AG08395 (cell line): ENCODE data around the gene ZMAT5.

ENCODE experiments used
- DNase-seq: peaks from one replicate; pipeline ENCODE4 v3.0.0; 2012; ENCODE audit warnings: mixed read lengths, low spot score

The ZMAT5 gene

GRCh38 chr22:29753808-29754657, 12.8 kb downstream of the ZMAT5 start:
- DNase-seq, result no peak

GRCh38 chr22:29751669-29752068, 15.1 kb downstream of the ZMAT5 start:
- DNase-seq, result no peak

DNA sequence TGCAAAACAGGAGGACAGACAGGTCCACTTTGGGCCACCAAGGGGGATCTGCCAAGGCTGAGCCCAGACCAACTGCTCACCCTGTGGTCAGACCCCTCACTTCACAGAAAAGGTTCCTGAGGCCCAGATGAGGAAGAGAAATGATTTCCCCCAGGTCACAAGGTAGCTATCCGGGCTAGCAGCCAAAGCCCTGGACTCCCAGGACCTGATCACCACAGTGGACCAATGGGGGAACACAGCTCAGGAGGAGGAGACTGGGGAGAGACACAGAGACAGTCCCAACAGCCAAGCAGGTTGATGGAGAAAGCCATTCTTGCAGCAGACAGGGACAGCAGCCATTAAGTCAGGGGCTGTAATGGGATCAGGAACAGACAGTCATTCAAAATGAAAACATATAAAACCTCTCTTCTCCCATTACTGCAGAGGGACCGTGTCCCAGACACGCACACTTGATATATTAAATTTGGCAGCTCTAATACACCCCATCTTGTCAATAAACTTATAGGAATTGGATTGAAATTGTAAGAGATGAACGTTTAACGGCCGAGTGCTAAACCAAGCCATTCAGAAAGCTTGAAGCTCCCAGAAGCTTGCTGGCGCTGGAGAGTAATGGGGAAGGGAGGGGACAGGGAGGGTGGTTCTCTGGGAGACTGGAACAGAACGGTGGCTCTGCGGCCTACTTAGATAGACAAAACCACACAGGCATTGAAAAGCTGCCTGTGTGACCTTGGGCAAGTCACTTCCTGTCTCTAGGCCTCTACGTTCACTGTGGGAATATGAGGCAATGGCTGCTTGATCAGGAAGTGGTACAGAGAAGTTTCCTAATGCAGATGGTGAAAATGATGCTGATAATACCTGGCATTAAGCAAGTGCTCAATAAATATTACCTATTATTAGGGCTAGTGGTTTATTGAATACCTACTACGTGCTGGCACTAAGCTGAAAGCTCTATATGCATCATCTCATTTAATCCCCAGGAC, 16.0 kb downstream of the ZMAT5 start:
- no peak for DNase-seq

- DNase-seq, result no peak
Measured at GRCh38 chr22:29750029-29750428, 16.8 kb downstream of the ZMAT5 start.

DNA sequence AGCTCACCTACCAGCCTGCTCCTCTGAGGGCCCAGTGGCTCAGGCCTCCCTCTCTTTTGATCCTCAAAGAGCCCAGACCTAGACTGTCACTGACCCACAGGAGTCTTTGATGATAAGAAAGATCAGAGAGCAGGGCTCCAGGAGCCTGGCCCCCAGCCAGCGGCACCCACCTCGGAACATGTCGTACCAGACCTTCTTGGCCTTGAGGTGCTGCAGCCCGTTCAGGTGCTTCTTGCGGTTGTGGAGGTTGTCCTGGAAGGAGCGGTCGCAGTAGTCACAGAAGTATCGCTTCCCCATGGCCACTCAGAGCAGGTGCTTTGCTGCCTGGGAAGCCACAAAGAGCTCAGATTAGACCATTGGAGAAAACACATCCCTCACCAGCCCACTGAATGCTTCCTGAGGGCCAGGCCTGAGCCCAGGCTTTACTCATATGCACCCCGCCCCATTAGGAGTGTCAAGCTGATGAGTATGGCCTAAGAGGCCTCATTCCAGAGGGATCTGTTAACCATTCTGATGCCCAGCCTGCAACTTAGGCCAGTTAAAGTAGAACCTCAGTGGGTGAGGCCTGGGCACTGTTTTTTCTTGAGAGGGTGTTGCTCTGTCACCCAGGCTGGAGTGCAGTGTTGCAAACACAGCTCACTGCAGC, 18.4 kb downstream of the ZMAT5 start:
- no peak for DNase-seq

DNA sequence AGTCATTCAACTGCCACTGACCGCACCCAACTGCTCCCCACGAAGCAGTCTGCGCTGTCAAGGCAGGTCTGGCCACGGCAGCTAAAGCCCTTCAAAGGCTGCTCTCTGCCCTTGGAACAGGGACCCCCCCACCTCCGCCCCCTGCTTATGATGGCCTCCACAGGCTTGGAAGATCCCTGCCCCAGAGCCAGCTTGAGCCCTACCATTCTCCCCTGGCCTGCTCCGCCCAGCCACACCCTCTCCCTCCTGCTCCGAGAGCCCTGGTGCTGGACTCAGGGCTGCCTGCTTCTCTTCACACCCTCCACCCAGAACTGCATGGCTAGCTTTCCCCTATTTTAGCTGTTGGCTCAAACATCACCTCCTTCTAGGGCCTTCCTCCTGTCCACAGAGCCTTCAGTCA, 19.0 kb downstream of the ZMAT5 start:
- no peak for DNase-seq

DNA sequence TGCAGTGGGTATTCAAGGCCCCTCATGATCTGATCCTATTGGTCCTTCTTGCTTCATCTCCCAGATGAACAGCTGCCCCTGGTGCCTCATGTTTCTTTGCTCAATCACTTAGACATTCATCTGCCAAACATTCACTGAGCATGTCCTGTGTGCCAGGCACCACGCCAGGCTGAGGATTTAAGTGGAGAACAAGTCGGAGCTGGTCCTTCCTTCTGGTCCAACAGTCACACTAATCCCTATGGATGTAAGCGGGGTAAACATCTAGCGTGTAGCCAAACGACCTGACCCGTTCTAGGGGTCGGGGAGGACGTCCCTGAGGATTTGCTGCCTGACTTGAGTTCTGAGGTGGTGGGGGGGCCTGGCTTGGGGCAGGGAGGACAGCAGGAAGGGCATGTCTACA, 21.9 kb downstream of the ZMAT5 start:
- peak; percentile 56 for DNase-seq

GRCh38 chr22:29742326-29742725, 24.5 kb downstream of the ZMAT5 start:
- DNase-seq, result no peak

DNA sequence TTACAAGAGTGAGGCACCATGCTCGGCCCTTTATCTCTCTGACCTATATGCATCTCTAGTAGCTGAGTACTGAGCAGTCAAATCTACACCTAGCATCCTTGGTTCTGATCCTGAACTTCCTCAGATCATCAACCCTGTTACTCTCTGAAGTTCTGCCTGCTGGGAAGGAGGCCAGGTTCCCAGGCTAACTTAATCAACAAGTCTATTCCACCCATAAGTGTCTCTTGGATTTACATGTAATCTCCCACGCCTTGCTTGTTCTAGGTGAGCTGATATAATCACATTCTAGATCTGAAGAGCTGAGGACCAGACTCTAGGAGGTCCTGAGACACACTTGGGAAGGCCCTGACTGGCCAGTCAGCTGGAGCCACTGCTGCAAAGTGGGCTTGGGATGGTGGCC, 24.9 kb downstream of the ZMAT5 start:
- no peak for DNase-seq

DNA sequence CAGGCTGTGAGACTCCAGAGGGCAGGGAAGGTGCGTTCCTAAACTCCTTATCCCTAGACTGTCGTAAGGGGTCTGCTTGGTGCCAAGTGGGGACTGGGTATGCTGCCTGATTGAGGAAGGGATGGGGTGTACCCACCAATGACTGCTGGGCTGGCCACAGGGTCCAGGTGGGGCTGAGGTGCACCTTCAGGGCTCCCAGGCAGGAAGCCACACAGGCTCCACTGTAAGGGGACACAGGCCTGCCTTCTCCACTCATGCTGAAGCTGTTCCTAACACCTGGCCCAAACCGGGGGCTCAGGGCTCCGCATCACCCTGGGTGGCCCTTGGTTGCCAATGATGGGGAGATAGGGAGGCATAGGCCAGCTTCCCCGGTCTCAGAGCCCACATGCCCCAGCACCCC, 26.6 kb downstream of the ZMAT5 start:
- no peak for DNase-seq

DNA sequence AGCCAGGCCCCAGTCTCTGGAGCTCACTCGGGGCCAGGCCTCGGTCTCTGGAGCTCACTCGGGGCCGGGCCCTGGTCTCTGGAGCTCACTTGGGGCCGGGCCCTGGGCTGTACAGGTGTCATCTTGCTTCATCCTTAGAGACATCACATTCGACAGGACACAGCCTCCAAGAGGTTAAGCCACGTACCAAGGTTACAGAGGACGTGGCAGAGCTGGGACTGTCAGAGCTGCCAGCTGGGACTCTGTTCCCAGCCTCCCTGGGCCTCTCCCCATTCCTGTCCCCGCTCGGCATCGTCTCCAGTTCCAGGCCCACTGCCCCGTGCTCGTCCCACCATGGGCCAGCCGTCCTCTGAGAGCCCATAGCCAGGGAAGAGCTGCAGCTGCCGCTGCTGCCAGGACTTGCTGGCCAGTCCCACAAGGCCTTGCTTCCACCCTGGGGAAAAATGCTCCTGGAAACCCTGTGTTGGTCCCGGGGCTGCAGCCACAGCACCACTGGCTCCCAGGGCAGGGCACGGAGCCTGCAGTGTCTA, 27.4 kb downstream of the ZMAT5 start:
- DNase-seq, result no peak

GRCh38 chr22:29738118-29738815, 28.5 kb downstream of the ZMAT5 start:
- DNase-seq, result no peak

GRCh38 chr22:29737251-29738117, 29.3 kb downstream of the ZMAT5 start:
- DNase-seq, result no peak

- no peak for DNase-seq
Measured at GRCh38 chr22:29735416-29735815, 31.4 kb downstream of the ZMAT5 start.

DNA sequence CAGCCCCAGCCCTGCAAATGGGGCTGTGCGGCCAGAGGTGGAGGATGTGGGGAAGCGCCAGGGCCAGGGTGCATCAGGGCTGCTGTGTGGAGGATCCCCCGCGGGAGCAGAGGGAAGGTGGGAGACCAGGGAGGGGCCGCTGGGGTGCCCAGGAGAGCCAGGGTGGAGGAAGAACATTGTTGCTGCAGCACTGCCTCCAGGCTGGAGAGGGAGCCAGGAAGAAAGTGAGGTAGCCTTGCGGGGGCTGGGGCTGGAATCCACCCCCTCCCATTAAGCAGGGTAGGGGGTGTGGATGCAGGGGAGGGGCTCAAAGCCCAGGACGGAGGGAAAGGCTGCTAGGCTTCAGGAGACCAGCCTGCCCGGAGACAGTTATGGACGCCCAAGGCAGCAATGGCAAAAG, 32.0 kb downstream of the ZMAT5 start:
- DNase-seq, result no peak

DNA sequence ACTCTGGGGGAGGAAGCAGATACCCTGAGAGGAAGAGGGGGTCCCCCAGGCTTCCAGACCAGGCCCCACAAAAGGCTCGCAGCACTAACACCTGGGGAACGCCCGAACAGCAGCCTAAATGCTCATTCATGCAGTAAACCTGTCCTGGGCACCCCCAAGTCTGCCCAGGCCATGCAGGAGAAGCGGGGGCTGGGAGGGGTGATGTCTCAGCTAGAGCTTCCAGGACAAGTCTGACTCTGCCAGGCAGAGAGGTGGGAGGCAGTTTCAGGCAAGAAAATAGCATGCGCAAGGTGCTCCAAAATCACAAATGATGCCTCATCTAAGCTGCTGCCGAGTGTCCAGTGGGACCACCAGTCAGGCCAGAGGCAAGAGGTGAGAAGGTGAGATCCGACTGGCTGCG, 32.4 kb downstream of the ZMAT5 start:
- DNase-seq, result no peak

DNA sequence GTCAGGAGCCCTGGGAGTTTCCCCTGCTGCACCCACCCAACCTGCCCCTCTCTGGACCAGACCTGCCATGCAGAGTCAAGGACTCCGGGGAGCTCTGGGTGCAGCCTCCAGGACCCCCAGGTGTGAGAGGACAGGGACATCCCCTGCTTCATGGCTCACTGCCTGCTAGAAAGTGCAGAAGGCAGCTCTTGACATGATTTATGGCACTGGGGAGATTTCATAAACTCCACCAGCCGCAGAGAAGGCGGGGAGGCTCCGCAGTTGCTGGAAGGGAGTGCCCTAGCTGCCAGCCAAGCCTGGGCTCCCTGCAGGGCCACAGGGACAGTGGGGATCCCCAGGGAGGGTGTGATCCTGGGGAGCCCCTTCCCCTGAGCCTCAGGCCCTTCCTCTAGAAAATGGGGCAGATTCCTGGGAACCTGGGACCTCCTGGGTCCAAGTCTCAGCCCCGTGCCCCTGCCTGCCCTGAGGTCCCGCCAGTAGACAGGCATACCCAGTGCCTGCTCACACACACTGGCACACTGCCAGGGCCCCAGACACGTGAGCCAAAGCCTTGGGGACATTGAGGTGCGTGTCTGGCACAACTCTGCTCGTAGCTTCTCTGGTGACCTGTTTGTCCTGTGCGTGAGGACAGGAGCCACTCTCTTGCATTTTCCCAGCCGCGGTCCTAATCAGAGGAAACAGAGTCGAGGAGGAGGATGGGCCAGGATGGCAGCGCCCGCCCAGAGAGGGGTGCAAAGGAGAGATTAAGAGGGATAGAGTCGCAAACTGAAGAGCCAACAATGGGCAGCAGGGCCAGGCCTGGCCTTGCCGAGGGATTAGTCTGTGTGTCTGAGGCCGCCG, 33.2 kb downstream of the ZMAT5 start:
- DNase-seq, result no peak

DNA sequence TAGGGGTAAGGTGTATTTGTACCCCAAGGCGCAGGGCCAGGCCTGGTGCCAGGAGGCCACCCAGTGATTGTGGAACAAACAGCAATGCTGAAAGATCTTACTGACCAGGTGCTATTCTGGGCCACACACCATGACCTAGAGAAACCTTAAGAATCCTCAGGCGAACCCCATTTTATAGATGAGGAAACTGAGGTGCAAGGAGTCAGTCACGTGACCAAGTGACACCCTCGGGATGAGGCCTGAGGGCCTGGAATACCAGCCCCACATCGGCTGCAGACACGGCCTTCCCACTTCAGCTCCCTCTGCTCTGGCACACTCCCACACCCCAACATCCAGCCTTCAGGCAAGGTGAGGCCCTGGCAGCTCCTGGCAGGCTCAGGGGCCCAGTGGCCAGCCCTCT, 33.9 kb downstream of the ZMAT5 start:
- no peak for DNase-seq

- no peak for DNase-seq
Measured at GRCh38 chr22:29731058-29731850, 35.6 kb downstream of the ZMAT5 start.
